Measurements from ENCODE around the gene ALKBH5. TPM values are rescaled to one million over a fixed set of nuclear protein-coding genes. Genes with fewer than 3 reads are reported as not detected.
A peak's percentile ranks its signal among the peaks of the same experiment; 100 is the strongest.

The ALKBH5 gene
- total and polyA plus RNA-seq, 2 experiments from 2014 or later, result 56.6 to 78.3 TPM

- no peak for DNase-seq (ENCODE audit: low spot score)
- Histone ChIP-seq H3K27ac (no peak overlapping the region), H3K36me3 (replicated peaks; ENCODE audit: insufficient read depth, low read depth) (no peaks in the 10 kb centered on the region), H3K9me2 (replicated peaks; ENCODE audit: insufficient read depth) (no peaks in the 10 kb centered on the region), H3K9me3 (ENCODE audit: low read depth) (no peaks in the 10 kb centered on the region), H3K27me3 (no peaks in the 10 kb centered on the region), H3K4me1 (ENCODE audit: insufficient read depth) (peaks cover 6% of the 10 kb centered on the region), H4K20me1 (ENCODE audit: insufficient read depth, poor library complexity, severe bottlenecking) (no peaks in the 10 kb centered on the region), H2AFZ (no peak overlapping the region), H3K79me2 (no peaks in the 10 kb centered on the region), H3K4me3 (no peak overlapping the region), H3K4me2 (no peak overlapping the region)
- WGBS (ENCODE audit: low lambda C conversion rate, missing lambda C conversion rate), result 100% methylated on average over 2 of the region's 2 CpGs
- TF ChIP-seq CTCF (IDR thresholded peaks at IDR 0.05; ENCODE audit: poor library complexity) (no peak), EZH2 (IDR thresholded peaks at IDR 0.05; ENCODE audit: borderline replicate concordance) (no peak), EZH2phosphoT487 (IDR thresholded peaks at IDR 0.05; ENCODE audit: low read depth, severe bottlenecking, unreplicated experiment) (no peak)
These were observed 44.5 kb upstream of the ALKBH5 start for GRCh38 chr17:18139092-18139491.

GRCh38 chr17:18139498-18139897 lies 44.1 kb upstream of the ALKBH5 start:
- no peak overlapping the region for H2AFZ ChIP-seq
- H3K27me3 ChIP-seq, result no peaks in the 10 kb centered on the region
- peaks cover 6% of the 10 kb centered on the region for H3K4me1 ChIP-seq (ENCODE audit: insufficient read depth)
- no peak overlapping the region for H3K27ac ChIP-seq
- no peaks in the 10 kb centered on the region for H3K9me2 ChIP-seq (replicated peaks; ENCODE audit: insufficient read depth)
- no peaks in the 10 kb centered on the region for H3K79me2 ChIP-seq
- no peaks in the 10 kb centered on the region for H3K36me3 ChIP-seq (replicated peaks; ENCODE audit: insufficient read depth, low read depth)
- H3K4me2 ChIP-seq, result no peak overlapping the region
- no peaks in the 10 kb centered on the region for H3K9me3 ChIP-seq (ENCODE audit: low read depth)
- H4K20me1 ChIP-seq (ENCODE audit: insufficient read depth, poor library complexity, severe bottlenecking), result no peaks in the 10 kb centered on the region
- no peak for TF ChIP-seq EZH2 (IDR thresholded peaks at IDR 0.05; ENCODE audit: borderline replicate concordance)
- TF ChIP-seq EZH2phosphoT487 (IDR thresholded peaks at IDR 0.05; ENCODE audit: low read depth, severe bottlenecking, unreplicated experiment), result no peak
- no peak for TF ChIP-seq CTCF (IDR thresholded peaks at IDR 0.05; ENCODE audit: poor library complexity)
- no peak for DNase-seq (ENCODE audit: low spot score)
- WGBS (ENCODE audit: low lambda C conversion rate, missing lambda C conversion rate), result 86% methylated on average over 11 of the region's 14 CpGs
- no peak overlapping the region for H3K4me3 ChIP-seq

- no peak for TF ChIP-seq EZH2phosphoT487 (IDR thresholded peaks at IDR 0.05; ENCODE audit: low read depth, severe bottlenecking, unreplicated experiment)
- no peak for TF ChIP-seq EZH2 (IDR thresholded peaks at IDR 0.05; ENCODE audit: borderline replicate concordance)
- peak; percentile 31 for TF ChIP-seq CTCF (IDR thresholded peaks at IDR 0.05; ENCODE audit: poor library complexity)
- Histone ChIP-seq H3K79me2 (no peaks in the 10 kb centered on the region), H3K4me1 (ENCODE audit: insufficient read depth) (peaks cover 6% of the 10 kb centered on the region), H3K9me3 (ENCODE audit: low read depth) (no peaks in the 10 kb centered on the region), H3K4me3 (no peak overlapping the region), H2AFZ (no peak overlapping the region), H3K4me2 (no peak overlapping the region), H3K27ac (no peak overlapping the region), H3K36me3 (replicated peaks; ENCODE audit: insufficient read depth, low read depth) (no peaks in the 10 kb centered on the region), H3K27me3 (no peaks in the 10 kb centered on the region), H4K20me1 (ENCODE audit: insufficient read depth, poor library complexity, severe bottlenecking) (no peaks in the 10 kb centered on the region), H3K9me2 (replicated peaks; ENCODE audit: insufficient read depth) (no peaks in the 10 kb centered on the region)
- DNase-seq (ENCODE audit: low spot score), result peak; percentile 50
- WGBS (ENCODE audit: low lambda C conversion rate, missing lambda C conversion rate), result 82% methylated on average over 3 of the region's 3 CpGs
These were observed 43.7 kb upstream of the ALKBH5 start for GRCh38 chr17:18139949-18140348.

GRCh38 chr17:18140648-18141047 lies 43.0 kb upstream of the ALKBH5 start:
- Histone ChIP-seq H3K27me3 (no peaks in the 10 kb centered on the region), H3K4me2 (no peak overlapping the region), H3K9me2 (replicated peaks; ENCODE audit: insufficient read depth) (no peaks in the 10 kb centered on the region), H2AFZ (no peak overlapping the region), H3K27ac (no peak overlapping the region), H3K4me1 (ENCODE audit: insufficient read depth) (peaks cover 6% of the 10 kb centered on the region), H3K4me3 (no peak overlapping the region), H3K9me3 (ENCODE audit: low read depth) (no peaks in the 10 kb centered on the region), H3K36me3 (replicated peaks; ENCODE audit: insufficient read depth, low read depth) (no peaks in the 10 kb centered on the region), H4K20me1 (ENCODE audit: insufficient read depth, poor library complexity, severe bottlenecking) (no peaks in the 10 kb centered on the region), H3K79me2 (no peaks in the 10 kb centered on the region)
- TF ChIP-seq EZH2phosphoT487 (IDR thresholded peaks at IDR 0.05; ENCODE audit: low read depth, severe bottlenecking, unreplicated experiment) (no peak), CTCF (IDR thresholded peaks at IDR 0.05; ENCODE audit: poor library complexity) (no peak), EZH2 (IDR thresholded peaks at IDR 0.05; ENCODE audit: borderline replicate concordance) (no peak)
- no peak for DNase-seq (ENCODE audit: low spot score)
- 91% methylated on average over 3 of the region's 3 CpGs for WGBS (ENCODE audit: low lambda C conversion rate, missing lambda C conversion rate)
